Fibroblast of lung (primary cell): Measurements from ENCODE around the gene CALHM6.

Source experiments
- CTCF ChIP-seq, 2 donors: IDR thresholded peaks in 1 of 2; conservative IDR thresholded peaks in 1 of 2; 1 replicate in 1 of 2; 2 replicates in 1 of 2; pipeline ENCODE4 v1.5.1; 2011 to 2012; ENCODE audit warnings: low read length in 2 of 2, control low read depth in 1 of 2, inconsistent platforms in 1 of 2, low read depth in 1 of 2, mild to moderate bottlenecking in 1 of 2
- EZH2 ChIP-seq: IDR thresholded peaks from 2 replicates; pipeline ENCODE4 v1.5.1; 2012; ENCODE audit warnings: low read length, control low read depth, mild to moderate bottlenecking; ENCODE audit errors: missing control alignments

GRCh38 chr6:116450769-116451740, 10.1 kb upstream of the CALHM6 start:
- TF ChIP-seq CTCF (conservative IDR thresholded peaks at IDR 0.05 in 1 of 2, IDR thresholded peaks at IDR 0.05 in 1 of 2; ENCODE audit: low read depth in 1 of 2, low read length in 2 of 2) = no peak
- no peak for TF ChIP-seq EZH2
